ENCODE measurements around the gene PLEKHO1. TPM values are rescaled to one million over a fixed set of nuclear protein-coding genes. Genes with fewer than 3 reads are reported as not detected.

Gene PLEKHO1
- total RNA-seq (10 to 100 TPM; 29.3 to 82.3 (median 56.8) TPM), polyA plus RNA-seq (100 to 1,000 TPM; 215 to 221 TPM)
- long read RNA-seq, donor 1, transcript PLEKHO1-201 (6 exons, 2,050 nt) = major isoform, 86 of 102 reads
- long read RNA-seq, donor 1, partial matches to known transcripts = 3 of 102 reads
- long read RNA-seq, donor 1, other reads (novel, unspliced or antisense) = 8 of 102 reads
- long read RNA-seq, donor 2, transcript PLEKHO1-201 (6 exons, 2,050 nt) = major isoform, 109 of 132 reads
- long read RNA-seq, donor 2, partial matches to known transcripts = 2 of 132 reads
- long read RNA-seq, donor 2, other reads (novel, unspliced or antisense) = 17 of 132 reads
- long read RNA-seq, donor 3, transcript PLEKHO1-201 (6 exons, 2,050 nt) = major isoform, 60 of 74 reads
- long read RNA-seq, donor 3, partial matches to known transcripts = 2 of 74 reads
- long read RNA-seq, donor 3, other reads (novel, unspliced or antisense) = 9 of 74 reads

DNA sequence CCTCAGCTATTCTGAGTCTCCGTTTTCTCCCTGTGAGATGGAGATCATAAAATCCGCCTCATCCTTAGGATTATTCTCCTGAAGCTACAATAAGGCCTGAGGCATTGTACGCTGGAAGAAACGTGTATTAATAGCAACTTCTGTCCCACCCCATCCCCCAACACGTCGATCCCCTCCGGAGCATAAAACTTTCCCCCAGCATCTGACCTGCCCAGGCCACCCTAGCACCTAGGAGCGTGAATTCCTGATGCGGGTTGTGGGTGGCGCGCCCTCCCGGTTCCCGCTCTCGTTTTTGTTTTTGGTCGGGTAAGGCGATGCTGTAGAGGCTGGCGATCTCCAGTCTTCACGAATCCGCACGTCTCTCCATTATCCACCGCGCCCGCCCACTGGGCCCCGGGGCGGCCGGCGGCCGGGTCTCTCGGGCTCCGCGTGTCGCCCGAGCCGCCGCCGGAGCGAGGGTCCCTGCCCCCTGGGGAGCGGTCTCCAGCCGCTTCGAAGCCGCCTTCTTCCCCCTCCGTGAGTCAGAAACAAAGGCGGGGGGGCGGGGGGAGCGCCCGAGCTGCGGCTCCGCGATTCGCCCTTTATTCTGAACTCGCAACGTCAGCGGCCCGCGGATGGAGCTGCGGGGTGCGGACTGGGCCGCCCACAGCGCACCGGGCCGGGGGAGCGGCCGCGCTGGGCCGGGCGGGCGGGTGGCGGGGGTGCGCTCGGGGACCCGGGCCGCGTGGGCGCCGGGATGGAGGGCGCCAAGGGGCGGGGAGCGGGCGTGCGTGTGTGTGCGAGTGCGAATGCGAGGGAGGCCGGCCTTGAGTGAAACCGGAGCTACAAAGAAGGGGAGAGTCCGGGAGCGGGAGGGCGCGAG, at the start of gene PLEKHO1:
TSS of gene PLEKHO1 (plus strand) at position 646 of the 862 bp plus-strand sequence. CDS start 342 bp downstream, outside the sequence.
- TF ChIP-seq, protein P1, sequence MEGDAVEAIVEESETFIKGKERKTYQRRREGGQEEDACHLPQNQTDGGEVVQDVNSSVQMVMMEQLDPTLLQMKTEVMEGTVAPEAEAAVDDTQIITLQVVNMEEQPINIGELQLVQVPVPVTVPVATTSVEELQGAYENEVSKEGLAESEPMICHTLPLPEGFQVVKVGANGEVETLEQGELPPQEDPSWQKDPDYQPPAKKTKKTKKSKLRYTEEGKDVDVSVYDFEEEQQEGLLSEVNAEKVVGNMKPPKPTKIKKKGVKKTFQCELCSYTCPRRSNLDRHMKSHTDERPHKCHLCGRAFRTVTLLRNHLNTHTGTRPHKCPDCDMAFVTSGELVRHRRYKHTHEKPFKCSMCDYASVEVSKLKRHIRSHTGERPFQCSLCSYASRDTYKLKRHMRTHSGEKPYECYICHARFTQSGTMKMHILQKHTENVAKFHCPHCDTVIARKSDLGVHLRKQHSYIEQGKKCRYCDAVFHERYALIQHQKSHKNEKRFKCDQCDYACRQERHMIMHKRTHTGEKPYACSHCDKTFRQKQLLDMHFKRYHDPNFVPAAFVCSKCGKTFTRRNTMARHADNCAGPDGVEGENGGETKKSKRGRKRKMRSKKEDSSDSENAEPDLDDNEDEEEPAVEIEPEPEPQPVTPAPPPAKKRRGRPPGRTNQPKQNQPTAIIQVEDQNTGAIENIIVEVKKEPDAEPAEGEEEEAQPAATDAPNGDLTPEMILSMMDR (IDR thresholded peaks at IDR 0.05) = no peak
- intact Hi-C loops (cut with DNase I) = loop anchor here in 2 of 10 donors (5.0 kb wide), 2 partner anchors 62 to 72 kb away; no protein-coding TSS in a partner anchor
- peak within 1 kb of the TSS; percentile 79 to 99 (median 93) for H3K27ac ChIP-seq
- H3K9me3 ChIP-seq = no peaks in the 10 kb centered on the region
- peak; percentile 70 to 89 (median 82) for ATAC-seq
- DNase-seq = peak; percentile 85 to 90
- H3K4me3 ChIP-seq = peak within 1 kb of the TSS; percentile 67 to 94 (median 87)
- WGBS, 2 donors = 0 to 1% methylated on average over 65 to 88 of the region's 89 CpGs
- H3K4me1 ChIP-seq = peaks cover 0 to 66% (median 51%) of the 10 kb centered on the region in 9 donors
- H3K36me3 ChIP-seq = peaks cover 0 to 37% (median 11%) of the 10 kb centered on the region in 9 donors
- no peaks in the 10 kb centered on the region for H3K27me3 ChIP-seq

GRCh38 chr1:150102986-150103385, 46.7 kb upstream of the PLEKHO1 start:
- intact Hi-C loops (cut with DNase I) = no loop called here
- no peaks in the 10 kb centered on the region for H3K27me3 ChIP-seq
- 63 to 75% methylated on average over 1 of the region's 1 CpG for WGBS, 2 donors

GRCh38 chr1:150106341-150106740, 43.4 kb upstream of the PLEKHO1 start:
- Histone ChIP-seq H3K27me3 (no peaks in the 10 kb centered on the region), H3K36me3 (peaks cover 0 to 34% (median 6%) of the 10 kb centered on the region in 9 donors), H3K4me3 (no peak overlapping the region), H3K27ac (peak overlapping the region in 1 of 10 donors; percentile 21), H3K4me1 (peaks cover 0 to 24% (median 0%) of the 10 kb centered on the region in 9 donors), H3K9me3 (peaks cover 0 to 5% (median 0%) of the 10 kb centered on the region in 11 donors)
- ATAC-seq (no peak), DNase-seq (no peak)
- TF ChIP-seq, protein P1 (IDR thresholded peaks at IDR 0.05) = no peak
- WGBS, 2 donors = 92 to 94% methylated on average over 7 of the region's 7 CpGs
- intact Hi-C loops (cut with DNase I) = no loop called here

More at GRCh38 chr1:150102986-150103385, 46.7 kb upstream of the PLEKHO1 start:
- peaks cover 0 to under 1% (median 0%) of the 10 kb centered on the region in 9 donors for H3K4me1 ChIP-seq
- DNase-seq = no peak
- no peak overlapping the region for H3K4me3 ChIP-seq
- TF ChIP-seq, protein P1 (IDR thresholded peaks at IDR 0.05) = no peak
- H3K9me3 ChIP-seq = peaks cover 0 to 5% (median 0%) of the 10 kb centered on the region in 11 donors
- H3K36me3 ChIP-seq = peaks cover 0 to 55% (median 14%) of the 10 kb centered on the region in 9 donors
- H3K27ac ChIP-seq = no peak overlapping the region
- no peak for ATAC-seq

GRCh38 chr1:150109586-150109985, 40.1 kb upstream of the PLEKHO1 start:
- Histone ChIP-seq H3K4me1 (peaks cover 0 to 25% (median 0%) of the 10 kb centered on the region in 9 donors), H3K9me3 (peaks cover 0 to 9% (median 2%) of the 10 kb centered on the region in 11 donors), H3K27me3 (no peaks in the 10 kb centered on the region), H3K4me3 (peak overlapping the region in 1 of 10 donors; percentile 25), H3K36me3 (peaks cover 0 to 51% (median 0%) of the 10 kb centered on the region in 9 donors), H3K27ac (peak overlapping the region in 5 of 10 donors; percentile 17 to 77 (median 31))
- ATAC-seq (peak in 1 of 8 donors; percentile 25), DNase-seq (no peak)
- TF ChIP-seq, protein P1 (IDR thresholded peaks at IDR 0.05) = no peak
- 69 to 71% methylated on average over 3 of the region's 3 CpGs for WGBS, 2 donors
- intact Hi-C loops (cut with DNase I) = no loop called here
